ENCODE data around the gene SNX22.
"Not testable (repeated sequence)": the region's sequence is repeated elsewhere in the genome, so short reads cannot be mapped to it uniquely, and the experiment has no call there.

SNX22 gene

GRCh38 chr15:64151727-64152506 is at the start of gene SNX22:
Gene SNX22 (plus strand): TSS chr15:64151731. CDS start chr15:64151776, 45 bp downstream.
- no peak for DNase-seq

- DNase-seq: no peak
These were observed 49.0 kb upstream of the SNX22 start for GRCh38 chr15:64102497-64102896.

- no peak for DNase-seq
These were observed 46.3 kb upstream of the SNX22 start for GRCh38 chr15:64105113-64105704.

DNA sequence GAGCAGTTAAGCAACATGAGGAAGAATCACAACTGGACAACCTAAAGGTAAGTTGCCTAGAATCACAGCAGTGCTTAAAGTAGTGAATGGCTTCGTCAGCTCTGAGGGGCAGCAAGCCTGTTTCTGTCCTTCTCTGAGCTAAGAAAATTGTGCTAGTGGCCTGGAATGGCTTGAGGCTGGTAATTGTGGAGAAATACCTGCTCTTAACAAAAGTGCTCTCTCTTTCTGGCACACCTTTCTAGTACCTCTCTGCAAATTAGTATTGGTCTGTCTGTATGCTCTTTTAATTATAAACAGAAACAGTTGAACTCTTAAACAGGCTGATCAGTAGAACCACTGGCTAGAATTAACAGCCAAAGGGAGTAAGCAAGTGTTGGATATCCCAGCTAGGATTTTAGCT is 44.2 kb upstream of the SNX22 start:
- DNase-seq: no peak

DNA sequence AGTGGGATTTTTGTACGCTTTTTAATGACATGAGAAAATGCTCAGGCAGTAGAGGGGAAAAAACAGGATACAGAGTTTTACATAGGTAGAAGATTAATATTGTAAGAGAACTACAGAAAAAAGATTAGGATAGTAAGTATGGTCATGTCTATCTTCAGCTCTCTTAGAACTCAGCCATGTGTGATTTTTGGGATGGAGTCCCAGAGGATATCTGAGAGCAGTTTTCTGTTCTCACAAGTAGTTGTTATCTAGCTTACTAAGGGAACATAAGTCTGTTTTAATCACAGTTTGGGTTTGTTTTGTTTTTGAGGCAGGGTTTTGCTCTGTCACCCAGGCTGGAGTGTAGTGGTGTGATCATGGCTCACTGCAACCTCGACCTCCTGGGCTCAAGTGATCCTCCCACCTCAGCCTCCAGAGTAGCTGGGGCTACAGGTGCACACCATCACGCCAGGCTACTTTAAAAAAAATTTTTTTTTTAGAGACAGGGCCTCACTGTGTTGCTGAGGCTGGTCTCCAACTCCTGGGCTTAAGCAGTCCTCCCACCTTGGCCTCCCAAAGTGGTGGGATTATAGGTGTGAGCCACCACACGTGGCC is 41.3 kb upstream of the SNX22 start:
- not testable (repeated sequence) for DNase-seq

DNA sequence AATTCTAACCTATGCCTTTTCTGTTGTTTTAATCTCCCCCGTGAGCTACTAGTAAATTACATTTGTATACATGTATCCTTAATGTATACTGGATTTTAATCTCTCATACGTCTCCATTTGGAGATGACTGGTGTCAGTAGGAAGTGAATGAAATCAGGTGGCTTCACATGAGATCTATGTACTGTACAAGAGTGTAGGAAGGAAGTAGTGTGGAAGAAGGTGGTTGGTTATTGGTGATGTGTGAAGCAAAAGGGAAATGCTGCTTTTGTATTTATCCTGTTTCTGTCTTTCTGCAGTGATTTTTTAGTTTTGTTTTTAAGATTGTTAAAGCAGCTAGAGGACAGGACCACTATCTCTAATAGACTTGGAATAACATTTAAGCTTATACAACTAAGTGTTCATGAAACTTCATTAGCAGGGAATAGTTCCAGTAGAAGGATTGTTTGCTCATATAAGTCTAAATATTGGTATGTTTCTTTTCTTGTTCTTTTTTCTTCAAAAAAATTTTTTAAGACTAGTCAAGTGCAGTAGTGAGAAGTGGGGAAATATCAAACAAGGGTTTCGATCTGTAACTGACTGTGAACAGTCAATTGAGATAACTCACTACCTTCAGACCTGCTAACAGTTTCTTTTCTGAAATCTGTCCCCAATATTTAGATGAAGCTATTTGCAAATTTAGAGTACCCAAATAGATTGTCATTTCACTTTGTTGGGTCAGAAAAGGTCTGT is 40.4 kb upstream of the SNX22 start:
- no peak for DNase-seq

GRCh38 chr15:64111679-64112050 is 39.9 kb upstream of the SNX22 start:
- DNase-seq: no peak

DNA sequence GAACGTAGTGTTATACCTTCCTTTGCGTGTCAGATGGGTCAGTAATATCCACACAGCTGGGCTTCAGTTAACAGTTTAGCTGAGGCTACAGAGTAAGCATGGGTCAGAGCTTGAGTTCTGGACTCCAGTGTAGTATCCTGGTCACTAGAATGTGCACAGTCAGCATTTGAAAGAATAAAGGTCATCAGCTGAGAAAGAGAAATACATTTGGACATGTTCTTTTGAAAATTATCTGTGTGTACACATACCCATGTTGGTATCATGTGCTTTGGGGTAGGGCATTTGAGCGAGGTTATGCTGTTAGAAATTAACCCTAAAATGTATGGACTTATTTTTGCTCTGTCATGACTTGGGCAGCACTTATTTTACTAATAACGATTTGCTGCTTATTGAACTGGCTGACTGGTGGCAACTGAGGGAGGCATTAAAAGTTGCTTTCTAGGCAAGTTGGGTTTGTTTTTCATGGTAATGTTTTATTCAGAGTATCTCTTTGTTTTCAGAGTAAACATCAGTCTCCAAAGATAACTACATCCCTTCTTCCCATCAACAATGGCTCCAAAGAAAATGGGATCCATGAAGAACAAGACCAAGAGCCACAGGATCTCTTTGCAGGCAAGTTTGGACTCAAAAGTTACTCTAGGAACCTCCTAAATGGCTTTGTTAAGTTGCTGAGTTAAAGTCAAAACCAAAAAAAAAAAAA is 39.3 kb upstream of the SNX22 start:
- no peak for DNase-seq

DNA sequence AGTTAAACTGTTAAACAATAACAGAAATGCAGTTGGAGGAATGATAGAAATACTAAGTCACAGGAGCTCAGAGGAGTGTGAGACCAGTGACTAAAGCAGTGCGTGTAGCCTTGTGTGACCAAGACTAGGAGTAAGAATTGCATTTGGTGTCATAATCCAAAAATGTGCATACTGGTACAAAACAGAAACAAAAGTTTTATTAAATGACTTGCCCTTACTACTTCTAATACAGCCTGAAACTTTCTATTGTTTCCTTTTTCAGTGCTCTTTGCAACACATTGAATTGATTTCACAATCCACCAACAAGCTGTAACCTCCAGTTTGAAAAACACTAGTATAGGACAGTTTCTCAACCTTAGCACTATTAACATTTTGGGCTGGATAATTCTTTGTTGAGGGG is 38.6 kb upstream of the SNX22 start:
- no peak for DNase-seq

DNA sequence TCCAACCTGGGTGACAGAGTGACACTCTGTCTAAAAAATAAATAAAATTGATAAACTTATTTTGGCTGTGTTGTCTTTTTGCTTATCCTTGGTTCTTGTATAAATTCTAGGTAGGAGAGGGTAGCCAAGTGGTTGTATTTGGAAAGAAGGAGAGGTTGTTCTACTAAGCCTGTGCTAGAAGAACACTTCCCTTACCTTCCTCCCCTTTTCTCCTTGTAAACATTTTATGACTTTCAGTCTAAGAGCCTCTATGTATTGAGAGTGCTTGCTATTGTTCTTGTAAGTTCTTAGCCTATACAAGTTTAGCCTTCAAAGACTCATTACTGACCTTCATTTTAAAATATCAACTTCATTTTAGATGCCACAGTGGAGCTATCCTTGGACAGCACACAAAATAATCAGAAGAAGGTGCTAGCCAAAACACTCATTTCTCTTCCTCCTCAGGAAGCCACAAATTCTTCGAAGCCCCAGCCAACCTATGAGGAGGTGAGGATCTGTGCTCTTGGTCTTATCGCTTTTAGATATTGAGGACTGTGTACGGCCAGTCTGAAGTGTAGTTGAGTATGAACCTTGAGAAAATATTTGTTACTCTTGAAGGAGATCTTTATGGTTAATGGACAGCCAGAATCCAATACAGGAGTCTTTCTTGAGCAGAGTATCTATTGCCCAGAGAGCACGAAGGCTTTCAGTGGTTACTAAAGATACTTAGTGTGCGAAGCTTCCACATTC is 33.6 kb upstream of the SNX22 start:
- no peak for DNase-seq

DNA sequence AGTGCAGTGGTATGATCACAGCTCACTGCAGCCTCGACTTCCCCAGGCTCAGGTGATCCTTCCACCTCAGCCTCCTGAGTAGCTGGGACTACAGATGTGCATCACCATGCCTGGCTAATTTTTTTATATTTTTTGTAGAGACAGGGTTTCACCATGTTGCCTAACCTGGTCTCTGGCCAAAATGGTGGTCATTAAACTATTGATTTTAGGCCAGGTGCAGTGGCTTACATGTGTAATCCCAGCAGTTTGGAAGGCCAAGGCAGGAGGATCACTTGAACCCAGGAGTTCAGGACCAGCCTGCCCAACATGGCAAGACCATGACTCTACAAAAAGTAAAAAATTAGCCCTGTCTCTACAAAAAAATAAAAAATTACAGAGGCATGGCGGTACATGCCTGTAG is 31.2 kb upstream of the SNX22 start:
- not testable (repeated sequence) for DNase-seq

DNA sequence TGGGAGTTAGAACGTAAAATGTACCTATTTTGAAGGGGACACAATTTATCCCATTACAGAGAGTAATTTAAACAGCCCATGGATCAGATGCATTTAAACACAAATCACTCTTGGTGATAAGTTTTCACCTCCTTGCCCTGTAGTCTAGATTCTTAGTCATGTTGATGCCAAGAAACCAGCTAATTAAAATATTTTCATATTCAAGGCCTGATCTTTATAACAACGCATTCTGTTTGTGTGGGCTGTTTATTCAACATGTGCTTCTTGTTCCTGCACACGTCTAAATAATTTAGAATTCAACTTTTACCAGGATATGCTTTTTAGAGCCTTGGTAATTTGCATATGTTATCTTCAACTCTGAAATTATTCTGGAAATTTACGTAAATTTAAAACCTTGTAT is 29.9 kb upstream of the SNX22 start:
- no peak for DNase-seq

DNA sequence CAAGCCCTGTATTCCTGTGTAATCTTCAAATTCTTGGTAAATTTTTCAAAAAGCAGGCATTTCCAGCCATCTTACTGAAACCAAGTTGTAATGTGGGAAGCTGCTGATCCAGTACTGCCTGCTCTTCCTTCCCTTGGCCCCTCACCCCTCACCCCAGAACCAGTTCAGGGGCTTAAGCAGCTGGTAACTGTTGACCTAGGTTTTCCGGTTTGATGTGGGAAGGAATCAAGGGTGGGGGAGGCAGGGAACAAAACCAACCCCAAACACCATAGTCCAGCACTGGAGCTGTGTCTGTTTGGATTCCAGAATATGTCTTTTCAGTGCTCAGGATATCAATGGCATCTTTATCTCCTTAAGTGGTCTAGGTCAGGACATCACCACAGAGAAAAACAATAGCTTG is 29.1 kb upstream of the SNX22 start:
- DNase-seq: no peak

GRCh38 chr15:64122936-64123351 is 28.6 kb upstream of the SNX22 start:
- no peak for DNase-seq

GRCh38 chr15:64125978-64126377 is 25.6 kb upstream of the SNX22 start:
- DNase-seq: no peak

- DNase-seq: no peak
These were observed 23.8 kb upstream of the SNX22 start for GRCh38 chr15:64127521-64128270.

DNA sequence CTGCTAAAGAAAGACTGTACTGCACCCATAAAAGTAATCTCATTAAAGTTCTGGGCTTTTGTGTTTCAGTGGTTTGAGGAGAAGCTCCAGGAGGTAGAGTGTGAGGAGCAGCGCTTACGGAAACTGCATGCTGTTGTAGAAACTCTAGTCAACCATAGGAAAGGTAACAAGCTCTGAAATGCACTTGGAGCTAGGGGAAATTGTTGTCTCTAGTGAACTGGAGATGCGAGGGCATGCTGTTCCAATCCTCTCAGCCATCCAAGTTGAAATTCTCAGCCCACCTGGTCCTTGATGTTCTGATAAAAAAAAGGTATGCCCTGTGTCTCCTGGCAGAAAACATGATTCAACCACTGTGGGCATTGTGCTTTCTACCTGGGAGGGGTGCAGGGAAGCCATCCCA is 21.4 kb upstream of the SNX22 start:
- no peak for DNase-seq

GRCh38 chr15:64131547-64131946 is 20.0 kb upstream of the SNX22 start:
- DNase-seq: no peak

- no peak for DNase-seq
These were observed 19.3 kb upstream of the SNX22 start for GRCh38 chr15:64132217-64132616.

DNA sequence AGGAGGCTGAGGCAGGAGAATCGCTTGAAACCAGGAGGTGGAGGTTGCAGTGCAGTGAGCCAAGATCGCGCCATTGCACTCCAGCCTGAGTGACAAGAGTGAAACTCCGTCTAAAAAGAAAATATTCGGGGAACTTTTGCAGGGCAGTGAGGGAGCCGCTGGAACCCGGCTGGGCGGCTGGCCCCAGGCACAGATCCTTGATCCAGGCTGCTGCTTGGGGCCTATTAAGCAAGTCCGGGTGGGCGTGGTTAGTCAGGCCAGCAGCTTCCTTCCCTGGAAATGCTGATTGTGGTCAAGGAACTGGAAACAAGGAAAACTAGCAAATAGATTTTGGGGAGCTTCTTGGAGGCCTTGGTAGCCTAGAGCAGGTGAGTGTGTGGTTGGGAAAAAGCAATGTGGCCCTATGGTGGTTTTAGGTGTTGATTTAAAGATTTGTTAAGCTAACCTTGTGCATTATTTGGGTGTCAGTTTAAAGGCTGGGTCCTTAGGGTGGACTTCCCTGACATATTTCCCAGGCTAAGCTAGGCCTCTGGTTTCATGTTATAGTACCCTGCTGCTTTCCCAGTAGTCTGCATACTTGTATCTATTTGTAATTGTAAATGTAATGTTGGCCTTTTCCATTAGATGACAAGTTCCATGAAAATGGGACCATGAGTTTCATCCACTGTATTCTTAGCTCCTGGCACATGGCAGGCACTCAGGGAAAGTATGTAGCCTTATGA is 17.7 kb upstream of the SNX22 start:
- DNase-seq: no peak

GRCh38 chr15:64134345-64134829 is 17.1 kb upstream of the SNX22 start:
- DNase-seq: no peak
